G401.6 (cell line): ENCODE measurements around the gene NAGPA.
"Not testable (repeated sequence)": the region's sequence is repeated elsewhere in the genome, so short reads cannot be mapped to it uniquely, and the experiment has no call there.

Experiments used
- FAIRE-seq: peaks from 2 replicates; lab custom pipeline; 2012; peaks lifted over from hg19 to GRCh38; lab: Jason Lieb, UNC

The NAGPA gene, protein sequence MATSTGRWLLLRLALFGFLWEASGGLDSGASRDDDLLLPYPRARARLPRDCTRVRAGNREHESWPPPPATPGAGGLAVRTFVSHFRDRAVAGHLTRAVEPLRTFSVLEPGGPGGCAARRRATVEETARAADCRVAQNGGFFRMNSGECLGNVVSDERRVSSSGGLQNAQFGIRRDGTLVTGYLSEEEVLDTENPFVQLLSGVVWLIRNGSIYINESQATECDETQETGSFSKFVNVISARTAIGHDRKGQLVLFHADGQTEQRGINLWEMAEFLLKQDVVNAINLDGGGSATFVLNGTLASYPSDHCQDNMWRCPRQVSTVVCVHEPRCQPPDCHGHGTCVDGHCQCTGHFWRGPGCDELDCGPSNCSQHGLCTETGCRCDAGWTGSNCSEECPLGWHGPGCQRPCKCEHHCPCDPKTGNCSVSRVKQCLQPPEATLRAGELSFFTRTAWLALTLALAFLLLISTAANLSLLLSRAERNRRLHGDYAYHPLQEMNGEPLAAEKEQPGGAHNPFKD

DNA sequence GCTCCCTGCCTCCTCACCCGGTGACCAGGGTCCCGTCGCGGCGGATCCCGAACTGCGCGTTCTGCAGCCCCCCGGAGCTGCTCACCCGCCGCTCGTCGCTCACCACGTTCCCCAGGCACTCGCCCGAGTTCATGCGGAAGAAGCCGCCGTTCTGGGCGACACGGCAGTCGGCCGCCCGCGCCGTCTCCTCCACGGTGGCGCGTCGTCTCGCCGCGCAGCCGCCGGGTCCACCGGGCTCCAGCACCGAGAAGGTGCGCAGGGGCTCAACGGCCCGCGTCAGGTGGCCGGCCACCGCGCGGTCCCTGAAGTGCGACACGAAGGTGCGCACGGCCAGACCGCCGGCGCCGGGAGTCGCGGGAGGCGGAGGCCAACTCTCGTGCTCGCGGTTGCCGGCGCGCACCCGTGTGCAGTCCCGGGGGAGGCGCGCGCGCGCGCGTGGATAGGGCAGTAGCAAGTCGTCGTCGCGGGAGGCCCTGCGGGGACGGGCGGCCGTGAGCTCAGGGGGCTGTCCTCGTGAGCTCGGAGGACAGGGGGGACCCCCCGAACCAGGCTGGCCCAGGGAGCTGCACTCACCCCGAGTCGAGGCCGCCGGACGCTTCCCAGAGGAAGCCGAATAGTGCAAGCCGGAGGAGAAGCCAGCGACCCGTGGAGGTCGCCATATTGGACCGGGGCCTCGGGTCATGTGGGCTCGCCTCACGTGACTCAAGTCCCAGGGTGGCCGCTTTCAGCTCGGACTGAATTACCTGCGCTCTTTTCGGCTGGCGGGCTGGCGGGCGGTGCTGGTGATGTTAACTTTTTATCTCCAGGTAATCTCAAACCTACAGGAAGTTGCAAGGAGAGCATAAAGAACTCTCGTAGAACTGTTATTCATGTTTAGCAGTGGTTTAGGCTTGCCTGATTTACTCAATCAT lies at the start of gene NAGPA:
Gene NAGPA, minus strand, starts transcription at position 680 of the 911 bp plus-strand sequence. Its CDS starts 21 bp downstream, at position 659.
- FAIRE-seq = no peak

DNA sequence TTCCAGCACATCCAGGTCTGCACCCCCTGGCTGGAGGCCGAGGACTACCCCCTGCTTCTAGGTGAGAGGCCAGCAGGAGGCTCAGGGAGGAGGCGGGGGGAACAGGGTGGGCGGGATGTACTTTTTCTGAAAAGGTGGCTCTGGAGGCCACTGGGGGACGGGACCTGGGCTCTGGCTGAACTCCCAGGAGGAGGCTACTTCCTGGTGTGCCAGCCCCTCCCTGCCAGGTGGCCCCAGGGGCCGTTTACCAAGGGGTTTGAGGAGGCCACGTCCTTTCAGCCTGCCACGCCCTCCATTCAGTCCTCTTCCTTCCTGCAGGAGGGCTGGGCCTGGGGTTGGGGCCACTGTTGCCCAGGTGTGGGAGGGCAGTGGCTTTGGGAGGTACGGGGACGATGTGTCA lies 47.3 kb upstream of the NAGPA start:
- FAIRE-seq = not testable (repeated sequence)

DNA sequence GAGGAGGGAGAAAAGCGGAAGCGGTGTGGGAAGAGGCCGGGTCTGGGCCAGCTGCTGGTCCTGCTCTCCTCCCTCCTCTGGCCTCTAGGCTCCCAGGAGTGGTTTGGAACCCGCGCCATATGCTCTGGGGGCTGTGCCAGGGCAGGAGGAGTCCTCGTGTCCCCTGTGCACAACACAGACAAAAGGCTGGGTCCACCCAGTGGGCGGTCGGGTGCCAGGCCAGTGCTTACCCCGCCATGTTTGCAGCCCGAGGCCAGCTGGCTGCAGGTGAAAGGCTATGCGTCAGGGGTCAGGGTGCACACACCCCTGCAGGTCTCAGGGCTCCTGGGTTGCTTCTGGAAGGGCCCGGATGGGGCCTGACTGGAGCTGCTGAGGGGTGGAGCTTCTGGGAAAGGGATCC lies 46.7 kb upstream of the NAGPA start:
- not testable (repeated sequence) for FAIRE-seq

DNA sequence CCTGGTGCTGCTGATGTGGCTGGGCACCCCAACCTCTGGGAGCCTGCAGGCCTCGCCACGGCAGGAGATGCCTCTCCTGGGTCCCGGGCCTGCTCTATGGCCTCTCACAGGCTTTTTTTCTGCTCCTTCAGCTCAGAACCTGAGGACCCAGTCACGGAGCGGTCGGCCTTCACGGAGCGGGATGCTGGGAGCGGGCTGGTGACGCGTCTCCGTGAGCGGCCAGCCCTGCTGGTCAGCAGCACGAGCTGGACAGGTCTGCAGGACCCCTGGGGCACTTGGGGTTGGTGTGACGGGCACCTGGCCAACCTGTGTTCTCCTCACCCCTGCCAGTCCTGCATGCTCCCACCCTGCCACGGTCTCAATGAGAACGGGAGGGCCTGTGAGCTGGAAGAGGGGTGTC lies 44.9 kb upstream of the NAGPA start:
- FAIRE-seq = no peak

DNA sequence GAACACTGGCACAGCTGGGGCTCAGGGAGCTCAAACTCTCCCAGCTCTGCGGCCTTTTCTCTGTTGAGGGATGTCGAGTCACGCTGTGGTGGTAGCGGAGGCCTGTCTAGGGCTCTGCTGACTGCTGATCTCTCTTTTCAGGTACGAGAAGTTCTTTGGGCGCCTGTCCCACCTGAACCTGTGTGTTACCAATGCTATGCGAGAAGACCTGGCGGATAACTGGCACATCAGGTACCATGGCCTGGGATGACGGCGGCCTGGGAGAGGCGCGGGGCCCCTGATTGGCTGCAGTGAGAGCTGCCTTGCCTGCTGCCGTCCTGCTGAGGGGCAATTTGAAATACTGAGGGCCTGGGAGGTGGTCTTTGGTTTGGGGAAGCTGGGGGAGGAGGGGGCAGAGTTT lies 43.6 kb upstream of the NAGPA start:
- no peak for FAIRE-seq

DNA sequence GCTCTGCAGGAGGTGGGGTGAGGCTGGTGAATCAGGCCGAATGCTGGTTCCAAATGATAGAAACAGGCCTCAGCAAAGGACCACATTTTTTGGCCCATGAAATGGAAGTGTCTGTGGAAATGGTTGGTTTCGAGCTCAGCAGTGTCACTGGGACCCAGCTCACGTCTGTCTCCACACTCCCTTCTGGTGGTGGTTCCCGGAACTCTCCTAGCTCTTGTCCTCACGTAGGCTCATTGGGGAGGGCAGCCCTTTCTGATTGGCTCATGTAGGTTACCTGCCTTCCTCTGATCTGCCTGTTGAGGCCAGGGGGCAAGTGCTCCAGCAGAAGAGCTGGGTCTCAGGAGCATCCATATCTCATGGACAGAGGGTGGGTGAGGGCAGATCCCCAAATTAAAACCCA lies 41.9 kb upstream of the NAGPA start:
- no peak for FAIRE-seq

DNA sequence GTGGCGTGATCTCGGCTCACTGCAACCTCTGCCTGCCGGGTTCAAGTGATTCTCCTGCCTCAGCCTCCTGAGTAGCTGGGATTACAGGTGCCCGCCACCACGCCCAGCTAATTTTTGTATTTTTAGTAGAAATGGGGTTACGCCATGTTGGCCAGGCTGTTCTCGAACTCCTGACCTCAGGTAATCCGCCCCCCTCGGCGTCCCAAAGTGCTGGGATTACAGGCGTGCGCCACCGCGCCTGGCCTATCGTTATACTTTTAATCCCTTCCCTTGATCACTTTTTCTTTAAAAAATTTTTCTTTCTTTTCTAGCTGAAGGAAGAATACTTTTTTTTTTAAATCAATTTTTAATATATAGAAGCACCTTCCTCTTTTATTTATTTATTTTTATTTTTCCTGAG lies 40.0 kb upstream of the NAGPA start:
- not testable (repeated sequence) for FAIRE-seq

DNA sequence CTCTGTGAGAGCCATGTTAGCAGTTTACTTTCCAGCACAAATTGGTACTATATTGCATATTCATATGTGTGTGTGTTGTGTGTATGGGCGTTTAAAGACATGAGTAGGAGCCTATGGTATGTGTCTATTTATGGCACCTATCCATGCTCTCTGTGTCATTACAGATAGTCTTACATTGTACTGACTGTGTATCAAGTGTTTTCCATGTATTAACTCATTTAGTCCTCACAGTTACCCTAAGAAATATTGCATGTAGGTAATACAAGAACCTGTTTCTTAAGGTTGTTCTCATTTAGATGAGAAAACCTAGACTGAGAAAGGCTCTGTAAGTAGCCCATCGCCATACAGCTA lies 39.5 kb upstream of the NAGPA start:
- no peak for FAIRE-seq

DNA sequence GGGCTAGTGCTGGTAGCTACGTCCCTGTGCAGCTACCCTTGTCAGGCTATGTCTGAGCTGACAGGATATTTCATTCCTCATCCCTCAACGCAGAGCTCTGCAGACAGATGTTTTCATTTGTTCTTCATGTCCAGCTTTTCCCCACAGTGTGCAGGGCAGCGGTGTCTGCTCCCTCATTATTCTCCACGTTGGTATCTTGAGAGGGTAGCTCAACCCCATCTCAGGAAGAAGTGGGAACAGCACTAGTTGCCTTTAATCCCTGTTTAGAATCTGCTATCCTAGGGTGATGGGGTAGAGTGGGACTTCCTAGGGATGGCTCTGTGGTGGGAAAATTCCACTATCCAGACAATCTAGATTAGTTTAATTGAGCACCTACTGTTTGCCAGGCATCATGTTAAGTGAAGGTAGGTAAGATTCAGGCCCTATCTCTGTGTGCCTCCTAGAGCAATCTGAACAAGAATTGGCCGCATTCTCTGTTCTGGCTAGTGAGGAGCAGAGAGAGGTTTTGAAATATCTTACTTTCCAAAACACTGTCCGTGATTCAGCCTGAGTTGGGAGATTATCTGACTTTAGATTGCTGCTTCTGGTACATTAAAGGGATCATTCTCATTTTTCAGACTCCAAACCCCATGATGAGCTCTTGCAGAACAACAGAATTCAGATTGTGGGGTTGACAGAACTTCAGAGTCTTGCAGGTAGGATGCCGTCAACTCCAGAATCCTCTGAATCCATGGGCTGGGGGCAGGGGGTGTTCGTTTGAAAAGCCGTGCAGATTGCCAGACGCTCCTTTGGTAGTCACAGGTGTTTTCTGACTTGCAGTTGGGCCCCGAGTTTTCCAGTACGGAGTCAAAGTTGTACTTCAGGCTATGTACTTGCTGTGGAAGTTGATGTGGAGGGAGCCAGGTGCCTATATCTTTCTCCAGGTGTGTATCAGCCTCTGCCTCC lies 38.9 kb upstream of the NAGPA start:
- FAIRE-seq = no peak

DNA sequence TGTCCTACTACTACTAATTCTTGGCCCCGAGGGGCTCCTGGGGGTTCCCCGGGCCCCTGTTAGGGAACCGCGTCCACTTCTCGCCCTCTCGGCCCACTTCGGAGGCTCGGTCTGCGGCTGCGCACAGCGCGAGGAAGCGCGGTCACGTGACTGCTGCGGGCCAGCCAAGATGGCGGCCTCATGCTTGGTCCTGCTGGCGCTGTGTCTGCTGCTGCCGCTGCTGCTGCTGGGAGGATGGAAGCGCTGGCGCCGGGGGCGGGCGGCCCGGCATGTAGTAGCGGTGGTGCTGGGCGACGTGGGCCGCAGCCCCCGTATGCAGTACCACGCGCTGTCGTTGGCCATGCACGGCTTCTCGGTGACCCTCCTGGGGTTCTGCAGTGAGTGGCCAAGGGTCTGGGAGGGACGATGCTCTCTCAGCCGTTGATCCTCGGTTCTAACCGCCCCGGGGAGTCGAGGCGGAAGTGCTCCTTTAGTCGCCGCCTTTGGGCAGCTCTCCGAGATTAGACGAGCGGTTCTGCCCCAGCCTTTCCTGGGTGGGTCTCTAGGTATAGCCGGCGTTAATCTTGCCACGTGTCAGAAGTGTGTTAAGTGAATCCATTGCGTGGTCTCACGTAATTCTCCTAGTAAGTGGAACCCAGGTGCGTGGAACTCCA lies 38.1 kb upstream of the NAGPA start, which contains the start of gene ALG1:
Gene ALG1, plus strand, starts transcription at position 163 of the 653 bp plus-strand sequence. Its CDS starts 7 bp downstream, at position 170.
- FAIRE-seq = no peak

DNA sequence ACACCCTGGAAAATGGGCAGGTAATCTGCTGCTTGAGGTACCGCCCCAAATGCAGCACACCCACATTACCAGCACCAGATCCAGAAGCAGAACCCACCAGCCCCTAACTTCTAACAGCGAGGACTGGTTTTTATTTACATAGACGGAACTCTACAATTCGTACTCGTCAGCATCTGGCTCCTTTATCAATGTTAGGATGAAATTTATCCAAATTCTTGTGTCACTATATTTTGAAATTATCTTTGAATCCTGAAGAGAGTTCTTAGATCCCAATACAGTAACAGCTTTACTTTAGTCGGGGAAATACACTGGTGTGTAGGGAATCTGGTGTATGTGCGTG lies 37.6 kb upstream of the NAGPA start:
- no peak for FAIRE-seq

DNA sequence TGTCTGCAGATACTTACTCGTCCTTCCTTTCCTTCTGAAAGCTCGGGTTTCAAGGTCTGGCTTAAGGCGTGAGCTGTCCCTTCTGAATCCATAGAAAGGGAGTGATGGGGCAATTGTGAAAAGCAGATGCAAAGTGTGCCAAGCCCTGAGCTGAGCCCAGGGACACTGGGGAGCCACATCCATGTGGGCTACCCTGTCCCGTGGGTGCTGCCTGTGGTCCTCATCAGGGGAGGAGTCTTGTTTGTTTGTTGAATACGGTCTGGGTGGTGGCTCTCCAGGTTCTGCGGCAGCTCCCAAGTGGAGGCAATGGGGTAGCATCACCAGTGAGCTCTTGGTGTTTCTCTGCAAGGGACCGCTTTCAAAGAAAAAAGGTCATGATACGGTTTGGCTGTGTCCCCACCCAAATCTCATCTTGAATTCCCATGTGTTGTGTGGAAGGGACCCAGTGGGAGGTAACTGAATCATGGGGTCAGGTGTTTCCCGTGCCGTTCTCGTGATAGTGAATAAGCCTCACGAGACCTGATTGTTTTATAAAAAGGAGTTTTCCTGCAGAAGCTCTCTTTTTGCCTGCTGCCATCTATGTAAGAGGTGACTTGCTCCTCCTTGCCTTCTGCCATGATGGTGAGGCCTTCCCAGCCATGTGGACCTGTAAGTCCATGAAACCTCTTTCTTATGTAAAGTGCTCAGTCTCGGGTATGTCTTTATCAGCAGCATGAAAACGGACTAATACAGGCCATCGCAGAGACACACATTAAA lies 36.9 kb upstream of the NAGPA start:
- no peak for FAIRE-seq

DNA sequence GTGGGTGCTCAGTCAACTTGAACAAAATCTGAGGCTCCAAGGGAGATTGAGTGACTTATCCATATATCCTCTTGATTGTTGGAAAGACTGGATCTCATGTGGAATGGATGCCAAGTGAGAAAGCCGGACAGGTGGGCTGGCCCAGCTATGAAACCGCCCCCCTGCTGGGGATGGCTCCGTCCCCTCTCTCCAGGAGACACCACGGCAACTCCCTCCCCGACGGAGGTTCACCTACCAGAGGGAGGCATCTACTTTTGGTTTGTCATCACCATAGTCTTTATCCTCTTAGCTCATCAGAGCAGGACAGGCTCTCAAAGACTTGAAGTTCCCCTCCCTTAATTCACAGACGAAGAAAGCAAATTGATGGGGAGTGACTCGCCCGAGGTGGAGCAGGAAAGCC lies 36.1 kb upstream of the NAGPA start:
- no peak for FAIRE-seq

DNA sequence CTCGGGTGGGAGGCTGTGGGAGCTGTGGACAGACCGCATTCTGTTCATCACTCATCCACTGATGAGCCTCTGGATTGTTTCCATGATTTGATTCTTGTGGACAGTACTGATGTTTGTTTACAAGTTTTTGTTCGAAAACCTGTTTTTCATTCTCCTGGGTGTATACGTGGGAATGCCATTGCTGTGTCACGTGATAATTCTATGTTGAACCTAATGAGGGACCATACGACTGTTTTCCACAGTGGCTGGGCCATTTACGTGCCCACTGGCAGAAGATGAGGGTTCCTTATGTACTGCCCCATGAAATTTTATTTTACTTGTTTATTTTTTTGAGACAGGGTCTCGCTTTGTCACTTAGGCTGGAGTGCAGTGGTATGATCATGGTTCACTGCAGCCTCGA lies 35.3 kb upstream of the NAGPA start:
- FAIRE-seq = no peak

DNA sequence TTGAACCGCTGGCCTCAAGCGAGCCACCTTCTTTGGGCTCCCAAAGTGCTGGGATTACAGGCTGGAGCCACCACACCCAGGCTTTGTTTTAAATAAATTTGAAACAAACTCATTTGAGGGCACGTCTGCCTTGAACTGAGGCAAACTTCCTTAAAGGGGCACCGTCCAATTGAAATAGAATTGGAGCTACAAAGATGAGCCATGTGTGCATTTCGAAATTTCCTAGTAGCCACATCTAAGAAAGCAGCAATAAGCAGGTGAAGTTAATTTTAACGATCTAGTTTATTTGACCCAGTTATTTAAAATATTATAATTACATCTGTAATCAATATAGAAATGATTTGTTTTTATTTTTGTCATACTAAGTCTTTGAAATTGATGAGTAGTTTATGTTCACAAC lies 32.8 kb upstream of the NAGPA start:
- no peak for FAIRE-seq

DNA sequence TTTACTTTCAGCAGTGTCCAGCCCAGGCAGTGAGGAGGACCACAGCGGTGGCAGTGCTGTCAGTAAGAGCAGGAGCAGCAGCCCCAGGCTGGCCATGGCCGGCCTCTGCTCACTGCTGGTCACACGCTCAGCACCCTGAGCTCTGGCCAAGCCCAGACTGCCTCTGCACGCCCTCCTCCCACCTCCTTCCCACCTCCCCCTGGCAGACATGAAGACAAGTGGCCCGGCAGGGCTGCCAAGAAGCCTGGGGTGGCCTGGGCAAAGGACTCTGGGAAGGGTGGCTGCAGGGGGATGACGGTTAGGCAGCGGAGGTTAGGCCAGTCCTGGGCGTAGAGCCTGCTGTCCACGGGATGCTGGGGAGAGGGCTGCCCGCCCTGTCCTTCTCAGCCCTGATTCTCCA lies 32.1 kb upstream of the NAGPA start, which contains the start of gene C16orf89:
Gene C16orf89, minus strand, starts transcription at position 144 of the 400 bp plus-strand sequence. Its CDS starts 48 bp downstream, at position 96.
- FAIRE-seq = no peak

DNA sequence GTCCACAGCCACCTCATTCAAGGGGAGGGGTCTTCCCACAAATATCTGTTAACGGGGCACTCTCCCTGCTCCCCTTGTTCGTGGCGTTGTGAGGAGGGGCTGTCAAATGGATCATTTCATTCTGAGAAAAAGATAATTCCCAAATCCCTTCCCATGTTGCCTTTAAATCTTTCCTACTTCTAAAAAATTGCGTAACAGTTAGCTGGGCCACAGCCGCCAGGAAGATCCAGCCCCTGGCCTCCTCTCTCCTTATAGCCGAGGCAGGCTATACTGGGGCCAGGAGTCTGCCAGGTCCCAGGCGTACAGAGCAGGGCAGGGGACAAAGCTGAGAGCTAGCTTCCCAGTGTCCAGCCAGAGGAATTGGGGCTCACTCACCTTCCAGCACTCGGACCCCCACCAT lies 31.6 kb upstream of the NAGPA start:
- no peak for FAIRE-seq

DNA sequence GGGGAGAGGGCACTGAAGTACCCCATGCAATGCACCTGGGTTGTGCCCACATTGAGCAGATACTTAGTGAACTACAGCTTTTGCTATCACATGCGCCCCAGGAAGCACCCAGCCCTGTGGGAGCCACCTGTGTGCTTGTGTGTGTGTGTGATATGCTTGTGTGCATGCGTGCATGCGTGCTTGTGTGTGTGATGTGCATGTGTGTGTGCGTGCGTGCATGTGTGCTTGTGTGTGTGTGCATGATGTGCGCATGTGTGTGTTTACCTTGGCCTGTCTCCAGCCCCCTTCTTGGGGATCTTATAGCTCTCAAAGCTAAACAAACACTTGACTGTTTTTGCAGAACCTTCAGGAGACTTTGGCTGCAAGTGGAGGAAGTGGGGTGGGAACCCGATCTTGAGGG lies 31.2 kb upstream of the NAGPA start:
- FAIRE-seq = no peak

DNA sequence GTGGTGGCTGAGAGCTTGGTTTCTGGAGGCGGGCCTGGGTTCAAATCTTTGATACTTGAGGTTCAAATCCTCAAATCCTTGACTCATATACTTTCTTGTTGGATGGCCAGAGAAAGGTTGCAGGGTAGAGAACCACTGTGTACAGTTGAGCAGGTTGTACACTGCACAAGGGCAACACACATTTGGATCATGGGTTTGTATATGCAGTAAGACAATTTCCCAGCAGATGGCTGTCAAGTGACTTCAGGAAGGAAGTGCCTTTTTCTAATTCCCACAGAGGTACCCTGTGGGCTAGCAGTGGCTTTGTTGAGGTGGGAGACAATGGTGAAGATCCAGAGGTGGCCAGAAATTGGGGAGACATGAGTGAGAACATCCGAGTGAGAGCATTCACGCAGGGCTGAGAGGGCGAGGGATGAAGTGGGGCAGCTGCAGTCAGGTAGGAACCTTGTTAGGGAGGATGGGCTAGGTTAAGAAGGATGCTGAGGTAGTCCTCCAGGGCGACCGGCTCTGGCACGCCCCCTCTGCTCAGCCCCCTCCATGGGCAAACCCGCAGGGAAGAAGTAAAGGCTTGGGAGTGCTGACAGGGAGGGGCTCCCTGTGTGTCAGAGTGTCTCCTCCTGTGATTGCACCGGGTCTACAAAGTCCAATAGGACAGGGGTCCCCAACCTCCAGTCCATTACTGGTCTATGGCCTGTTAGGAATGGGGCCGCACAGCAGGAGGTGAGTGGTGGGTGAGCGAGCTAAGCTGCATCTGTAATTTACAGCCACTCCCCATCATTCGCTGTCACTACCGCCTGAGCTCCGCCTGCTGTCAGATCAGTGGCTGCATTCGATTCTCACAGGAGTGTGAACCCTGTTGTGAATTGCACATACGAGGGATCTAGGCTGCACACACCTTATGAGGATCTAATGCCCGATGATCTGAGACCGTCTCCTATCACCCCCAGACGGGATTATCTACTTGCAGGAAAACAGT lies 29.3 kb upstream of the NAGPA start:
- no peak for FAIRE-seq
